Stimulated activated CD8-positive, alpha-beta memory T cell treated with anti-CD3 and anti-CD28 coated beads, Interleukin-4, amount 100 ng/mL, for 48 hours (primary cell): ENCODE measurements around the gene C11orf21.

Experiments
- DNase-seq: peaks from one replicate; pipeline ENCODE4 v3.0.0-alpha.2; 2020

C11orf21 gene

DNA sequence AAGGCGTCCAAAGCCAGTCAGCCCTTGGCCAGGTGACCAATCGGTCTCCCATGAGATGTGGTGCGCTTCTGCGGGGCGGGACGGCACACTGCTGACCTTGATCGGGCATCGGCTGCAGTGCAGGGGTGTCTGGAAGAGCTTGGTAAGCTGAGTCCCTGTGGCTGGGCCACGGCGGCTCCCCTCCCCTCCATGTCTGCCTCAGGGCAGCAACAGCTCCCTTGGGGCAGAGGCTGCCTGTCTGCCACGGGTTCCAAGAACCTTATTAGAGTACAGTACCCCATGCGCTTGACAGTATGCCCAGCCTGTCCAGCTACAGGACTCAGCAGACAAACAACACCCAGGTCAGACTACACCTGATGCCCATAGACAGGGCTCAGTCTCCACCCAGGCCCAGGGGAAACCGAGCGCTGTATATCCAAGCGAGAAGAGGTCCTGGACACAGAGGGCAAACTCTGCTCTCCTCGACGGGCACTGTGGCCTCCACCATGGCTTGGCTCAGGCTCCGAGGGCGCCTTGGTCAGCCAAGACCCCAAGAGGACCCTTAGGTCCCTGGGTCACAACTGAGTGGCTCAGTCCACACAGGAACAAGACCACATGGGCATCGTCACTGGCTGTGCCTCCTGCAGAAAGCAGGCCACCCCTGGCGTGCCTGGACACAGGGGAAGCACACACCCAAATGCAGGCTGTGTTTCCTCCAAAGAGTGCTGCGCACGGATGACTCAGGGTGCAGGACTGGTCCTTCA, 19.0 kb upstream of the C11orf21 start:
- DNase-seq: no peak

DNA sequence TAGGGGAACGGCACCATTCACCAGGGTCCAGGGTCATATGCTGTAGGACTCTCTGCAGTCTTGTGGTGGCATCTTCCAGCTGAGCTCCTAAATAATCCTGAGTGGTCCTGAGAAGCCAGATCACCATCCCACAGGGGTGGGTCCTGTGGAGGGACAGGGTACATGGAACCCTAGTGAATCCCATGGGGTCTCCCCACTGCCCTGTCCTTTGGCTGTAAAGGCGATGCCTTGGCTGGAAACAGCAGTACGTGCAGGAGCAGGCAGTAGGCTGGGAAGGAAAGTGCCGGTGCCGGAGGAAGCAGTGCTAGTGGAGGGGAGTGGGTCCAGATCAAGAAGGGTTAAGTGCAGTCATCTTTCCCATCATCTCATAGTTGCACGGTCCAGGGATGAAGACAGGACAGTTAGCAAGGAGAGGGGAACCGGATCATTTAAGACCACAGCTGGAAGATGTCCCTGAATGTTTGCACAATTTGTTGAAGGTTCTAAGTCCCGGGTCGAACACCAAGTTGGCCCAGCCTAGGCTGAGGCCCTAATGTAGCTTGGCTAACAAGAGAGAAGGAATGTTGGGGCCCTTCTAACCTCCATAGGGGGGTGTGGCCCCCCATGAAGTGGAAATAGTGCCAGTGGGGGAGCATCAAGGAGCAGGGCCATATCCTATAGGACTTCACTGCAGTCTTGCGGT, 18.2 kb upstream of the C11orf21 start:
- no peak for DNase-seq

DNA sequence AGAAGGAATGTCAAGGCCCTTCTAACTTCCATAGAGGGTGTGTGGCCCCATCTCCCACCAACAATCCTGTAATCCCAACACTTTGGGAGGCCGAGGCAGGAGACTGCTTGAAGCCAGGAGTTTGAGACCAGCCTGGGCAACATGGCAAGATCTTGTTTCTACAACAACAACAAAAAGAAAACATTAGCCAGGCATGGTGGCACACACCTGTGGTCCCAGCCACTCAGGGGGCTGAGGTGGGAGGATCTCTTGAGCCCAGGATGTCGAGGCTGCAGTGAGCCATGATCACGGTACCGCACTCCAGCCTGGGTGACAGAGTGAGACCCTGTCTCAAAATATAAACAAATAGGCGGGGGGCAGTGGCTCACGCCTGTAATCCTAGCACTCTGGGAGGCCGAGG, 17.0 kb upstream of the C11orf21 start:
- DNase-seq: no peak

DNA sequence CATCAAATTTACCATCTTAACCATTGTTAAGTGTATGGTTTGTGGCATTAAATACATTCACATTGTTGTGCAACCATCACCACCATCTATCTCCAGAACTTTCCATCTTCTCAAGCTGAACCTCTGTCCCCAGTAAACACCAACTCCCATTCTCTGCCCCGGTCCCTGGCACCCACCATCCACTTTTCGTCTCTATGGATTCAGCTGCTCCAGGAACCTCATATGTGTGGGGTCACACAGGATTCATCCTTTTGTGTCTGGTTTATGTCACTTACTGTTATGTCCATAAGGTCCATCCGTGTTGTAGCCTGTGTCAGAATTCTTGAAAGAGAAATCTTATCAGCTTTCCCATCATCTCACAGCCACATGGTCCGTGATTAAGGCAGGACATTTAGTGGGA, 16.4 kb upstream of the C11orf21 start:
- DNase-seq: no peak

DNA sequence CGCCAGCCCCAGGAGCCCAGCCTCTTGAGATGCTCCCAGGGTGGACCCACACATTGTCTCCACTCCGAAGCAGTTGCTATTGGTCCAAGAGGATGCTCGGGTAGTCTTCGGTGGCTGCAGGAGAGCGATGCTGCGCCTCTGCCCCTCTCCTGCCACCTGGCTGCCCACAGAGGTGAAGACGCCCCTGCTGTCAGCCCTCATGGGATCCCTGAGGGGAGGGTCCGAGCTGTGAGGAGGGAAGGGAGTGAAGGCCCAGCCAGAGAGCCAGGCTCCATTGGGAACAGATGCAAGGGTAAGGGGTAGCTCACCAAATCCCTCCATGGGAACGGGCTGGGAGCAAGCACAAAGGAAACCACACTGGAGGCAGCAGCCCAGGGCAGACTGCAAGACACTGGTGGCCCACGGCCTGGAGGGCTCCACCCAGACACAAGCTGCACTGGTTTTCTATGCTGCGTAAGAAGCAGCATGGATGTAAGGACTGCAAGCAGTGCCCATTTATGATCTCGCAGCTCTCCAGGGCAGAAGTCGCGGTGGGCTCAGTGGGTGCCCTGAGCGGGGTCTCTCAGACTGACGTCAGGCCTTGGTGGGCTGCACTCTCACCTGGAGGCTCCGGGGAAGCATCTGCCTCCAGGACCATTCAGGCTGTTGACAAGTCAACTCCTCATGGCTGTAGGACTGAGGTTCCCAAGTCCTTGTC, 15.8 kb upstream of the C11orf21 start:
- DNase-seq: no peak

DNA sequence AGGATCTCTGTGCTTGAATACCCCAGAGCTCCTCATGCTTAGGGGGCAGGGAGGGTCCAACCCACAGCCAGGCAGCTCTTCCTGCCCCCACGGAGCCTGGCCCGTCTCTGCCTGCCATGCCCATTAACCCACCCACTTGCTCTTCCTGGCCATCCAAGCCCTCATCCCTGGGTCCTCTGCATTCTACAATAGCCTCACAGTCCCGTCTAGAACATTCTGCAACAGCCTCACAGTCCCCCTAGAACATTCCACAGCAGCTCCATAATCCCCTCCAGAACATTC, 15.2 kb upstream of the C11orf21 start:
- no peak for DNase-seq

DNA sequence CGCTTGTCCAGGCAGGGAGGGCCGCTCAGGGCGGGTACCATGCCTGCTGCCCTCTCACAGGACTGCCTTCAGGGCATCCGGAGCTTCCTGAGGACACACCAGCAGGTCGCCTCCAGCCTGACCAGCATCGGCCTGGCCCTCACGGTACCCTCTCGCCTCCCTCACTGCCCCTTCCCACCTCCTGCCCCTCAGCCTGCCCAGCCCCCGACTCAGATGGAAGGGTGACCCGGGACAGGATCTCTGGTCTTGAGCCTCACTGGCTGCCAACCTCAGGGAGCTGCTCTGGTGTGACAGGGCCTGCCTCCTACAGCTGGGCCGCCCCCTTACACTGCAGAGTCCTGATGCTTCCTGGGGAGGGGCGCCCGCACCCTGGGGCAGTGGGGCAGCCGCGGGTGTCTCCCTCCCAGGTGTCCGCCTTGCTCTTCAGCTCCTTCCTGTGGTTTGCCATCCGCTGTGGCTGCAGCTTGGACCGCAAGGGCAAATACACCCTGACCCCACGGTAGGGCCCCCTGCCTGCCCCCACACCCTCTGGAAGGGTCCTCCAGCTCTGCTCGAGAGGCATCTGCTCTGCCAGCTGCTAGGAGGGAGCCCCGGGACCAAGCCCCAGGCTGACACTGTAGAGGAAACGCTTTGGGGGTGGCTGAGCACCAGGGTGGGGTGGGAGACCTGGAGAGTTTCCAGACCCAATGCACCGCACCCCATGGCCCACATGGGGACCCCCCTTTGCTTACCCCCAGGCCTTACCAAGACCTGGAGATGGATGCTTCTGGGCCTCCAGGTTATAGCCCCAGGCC, 14.6 kb upstream of the C11orf21 start:
- DNase-seq: no peak

DNA sequence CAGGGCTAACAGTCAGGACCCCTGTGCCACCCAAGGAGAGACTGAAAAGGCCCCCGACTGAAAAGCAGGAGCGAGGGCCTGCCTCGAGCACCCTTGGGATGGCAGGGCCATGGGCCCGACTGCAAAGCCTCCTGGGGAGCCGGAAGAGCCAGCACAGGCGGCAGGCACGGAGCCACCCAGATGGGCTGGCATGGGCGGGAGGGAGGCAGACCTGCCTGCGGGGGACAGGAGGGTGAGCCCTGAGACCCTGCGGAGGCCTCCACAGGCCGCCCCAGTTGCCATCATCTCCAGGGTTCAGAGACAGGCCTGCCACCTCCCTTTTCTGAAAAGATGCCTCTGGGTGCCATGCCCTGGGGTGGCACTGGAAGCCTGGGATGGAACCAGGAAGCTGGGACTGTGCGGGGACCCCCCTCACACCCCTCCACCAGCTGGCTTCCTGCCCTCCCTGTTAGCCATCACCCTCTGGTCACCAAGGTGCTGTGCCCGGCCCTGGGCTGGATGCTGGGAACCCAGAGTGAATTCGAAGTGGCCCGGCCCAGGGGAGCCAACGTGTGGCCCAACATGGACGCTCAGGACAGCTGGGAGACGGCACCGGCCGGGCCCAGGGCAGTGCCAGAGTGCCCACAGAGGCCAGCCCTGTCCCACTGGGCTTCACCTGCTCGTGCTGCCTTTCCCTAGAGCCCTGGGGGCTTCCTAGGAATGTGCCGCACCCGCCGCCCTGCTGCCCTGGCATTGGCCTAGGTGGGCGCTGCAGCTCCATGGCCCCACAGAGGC, 13.9 kb upstream of the C11orf21 start:
- no peak for DNase-seq

DNA sequence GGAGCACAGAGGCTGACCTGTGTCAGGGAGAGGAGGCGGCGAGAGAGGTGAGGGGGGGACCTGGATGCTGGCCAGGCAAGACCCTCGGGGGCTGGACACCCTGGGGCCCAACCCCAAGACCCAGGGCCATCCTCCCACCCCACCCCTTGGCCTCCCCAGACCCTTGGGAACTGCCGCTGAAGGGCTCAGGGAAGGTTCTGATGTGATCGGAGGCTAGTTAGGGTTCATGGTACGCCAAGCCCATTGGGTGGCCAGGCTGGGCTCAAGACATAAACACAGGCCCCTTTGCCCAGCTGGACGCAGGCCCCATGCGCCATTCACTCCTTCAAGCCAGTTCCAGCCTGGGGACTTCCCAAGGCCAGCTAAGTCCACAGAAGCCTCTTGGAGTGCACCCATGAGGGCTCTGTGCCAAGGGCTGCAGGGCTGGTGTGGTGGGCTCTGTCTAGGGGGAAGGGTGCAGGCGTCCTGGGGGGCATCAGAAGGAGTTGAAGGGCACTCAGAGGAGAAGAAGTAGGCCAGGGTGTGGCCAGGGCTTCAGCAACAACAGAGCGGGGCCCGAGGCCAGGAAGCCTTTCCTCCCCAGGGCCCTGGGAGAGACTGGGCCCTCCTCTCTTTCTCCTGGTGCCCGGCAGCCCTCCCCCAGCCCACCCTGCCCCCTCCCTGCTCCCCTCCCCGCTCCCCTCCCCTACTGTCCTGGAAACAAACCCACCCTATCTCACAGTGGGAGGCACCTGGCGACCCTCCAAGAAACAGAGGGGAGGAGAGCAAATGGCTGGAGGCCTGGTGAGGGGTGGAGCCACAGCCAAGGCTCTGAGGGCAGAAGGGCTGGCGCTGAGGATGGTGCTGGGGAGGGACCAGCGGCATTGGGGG, 13.0 kb upstream of the C11orf21 start:
- no peak for DNase-seq

DNA sequence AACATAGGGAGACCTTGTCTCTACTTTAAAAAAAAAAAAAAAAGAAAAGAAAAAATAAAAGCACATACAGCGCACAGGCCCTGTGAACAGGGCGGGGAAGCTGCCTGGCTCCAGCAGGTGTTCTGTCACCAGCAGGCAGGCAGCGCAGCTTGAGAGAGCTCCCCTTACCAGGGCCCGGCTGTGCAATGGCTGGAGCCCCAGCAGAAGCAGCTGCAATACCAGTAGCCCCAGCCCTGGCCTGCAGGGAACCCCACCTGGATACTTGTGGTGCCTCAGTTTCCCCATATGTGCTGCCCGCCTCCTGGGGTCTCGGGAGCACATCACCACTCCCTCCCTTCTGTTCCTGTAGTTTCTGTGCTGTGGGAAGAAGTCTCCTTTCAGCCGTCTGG, 12.4 kb upstream of the C11orf21 start:
- no peak for DNase-seq

DNA sequence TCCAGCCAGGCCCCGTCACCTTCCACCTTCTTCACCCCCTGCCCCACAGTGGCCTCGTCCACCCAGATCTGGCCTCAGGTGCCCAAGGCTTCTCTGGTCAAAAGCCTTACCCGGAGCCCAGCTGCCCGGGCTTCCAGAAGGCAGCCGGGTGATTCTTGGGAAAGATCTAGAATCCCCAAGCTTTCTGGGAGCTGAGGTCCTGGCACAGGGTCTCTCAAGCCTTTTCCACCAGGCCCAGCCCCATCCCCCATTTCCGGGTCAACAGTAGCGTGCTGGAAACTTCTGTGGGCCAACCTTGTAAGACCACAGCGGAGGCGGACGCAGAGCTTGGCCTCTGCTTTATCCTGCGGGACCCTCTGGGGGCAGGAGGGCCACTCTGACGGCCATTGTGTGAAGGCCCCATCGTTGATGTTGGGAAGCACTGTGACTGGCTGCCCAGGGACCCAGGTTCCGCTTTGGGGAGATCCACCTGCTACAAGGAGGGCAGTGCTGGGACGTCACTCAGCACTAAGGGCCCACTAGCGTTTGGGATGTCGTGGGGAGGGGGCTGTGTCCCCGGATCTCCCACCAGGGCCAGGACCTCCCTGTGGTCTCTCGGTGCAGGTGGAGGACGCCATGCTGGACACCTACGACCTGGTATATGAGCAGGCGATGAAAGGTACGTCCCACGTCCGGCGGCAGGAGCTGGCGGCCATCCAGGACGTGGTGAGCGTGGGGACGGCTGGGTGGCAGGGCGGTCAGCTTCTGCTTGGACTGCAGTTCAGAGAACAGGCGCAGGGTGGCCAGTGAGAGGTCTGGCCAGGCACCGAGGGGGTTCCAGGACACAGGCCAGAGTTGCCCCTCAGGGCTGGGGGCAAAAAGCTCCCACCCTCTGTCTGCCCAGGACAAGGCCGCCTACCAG, 11.6 kb upstream of the C11orf21 start:
- DNase-seq: no peak

DNA sequence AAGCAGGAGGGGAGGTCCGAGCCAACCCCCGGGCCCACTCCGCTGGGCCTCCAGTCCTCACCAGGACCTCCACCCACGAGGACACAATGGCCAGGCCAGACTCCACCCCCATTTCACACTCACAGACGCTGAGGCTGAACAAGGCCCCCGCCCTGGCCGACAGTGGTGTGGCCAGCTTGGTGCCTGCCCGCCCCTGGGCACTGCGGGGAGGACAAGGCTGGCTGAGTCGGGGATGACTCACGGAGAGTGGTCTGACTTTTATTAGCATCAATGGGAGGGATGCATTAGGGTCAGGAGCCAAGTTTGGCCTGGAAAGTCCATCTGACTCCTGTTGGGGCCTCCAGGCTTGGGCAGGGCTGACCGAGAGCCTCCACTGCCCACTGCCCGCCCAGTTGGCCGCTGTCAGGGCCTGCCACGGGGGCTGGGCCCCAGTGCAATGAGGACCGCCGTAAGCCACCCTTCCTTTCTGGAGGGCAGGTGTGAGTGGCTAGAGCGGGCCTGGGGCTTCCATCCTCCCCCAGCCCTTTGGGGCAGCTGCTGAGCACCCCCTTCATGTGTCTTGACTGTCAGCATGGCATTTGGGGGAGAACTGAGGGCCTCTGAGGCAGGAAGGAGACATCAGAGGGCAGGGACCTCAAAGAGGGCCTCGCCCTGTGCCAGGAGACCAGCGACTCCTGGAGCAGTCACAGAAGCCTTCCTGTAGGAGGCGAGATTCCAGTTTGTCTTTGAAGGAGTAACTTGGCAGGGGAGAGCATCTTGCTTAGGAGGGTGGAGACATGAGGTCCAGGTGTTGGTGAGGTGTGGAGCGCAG, 10.7 kb upstream of the C11orf21 start:
- DNase-seq: no peak

DNA sequence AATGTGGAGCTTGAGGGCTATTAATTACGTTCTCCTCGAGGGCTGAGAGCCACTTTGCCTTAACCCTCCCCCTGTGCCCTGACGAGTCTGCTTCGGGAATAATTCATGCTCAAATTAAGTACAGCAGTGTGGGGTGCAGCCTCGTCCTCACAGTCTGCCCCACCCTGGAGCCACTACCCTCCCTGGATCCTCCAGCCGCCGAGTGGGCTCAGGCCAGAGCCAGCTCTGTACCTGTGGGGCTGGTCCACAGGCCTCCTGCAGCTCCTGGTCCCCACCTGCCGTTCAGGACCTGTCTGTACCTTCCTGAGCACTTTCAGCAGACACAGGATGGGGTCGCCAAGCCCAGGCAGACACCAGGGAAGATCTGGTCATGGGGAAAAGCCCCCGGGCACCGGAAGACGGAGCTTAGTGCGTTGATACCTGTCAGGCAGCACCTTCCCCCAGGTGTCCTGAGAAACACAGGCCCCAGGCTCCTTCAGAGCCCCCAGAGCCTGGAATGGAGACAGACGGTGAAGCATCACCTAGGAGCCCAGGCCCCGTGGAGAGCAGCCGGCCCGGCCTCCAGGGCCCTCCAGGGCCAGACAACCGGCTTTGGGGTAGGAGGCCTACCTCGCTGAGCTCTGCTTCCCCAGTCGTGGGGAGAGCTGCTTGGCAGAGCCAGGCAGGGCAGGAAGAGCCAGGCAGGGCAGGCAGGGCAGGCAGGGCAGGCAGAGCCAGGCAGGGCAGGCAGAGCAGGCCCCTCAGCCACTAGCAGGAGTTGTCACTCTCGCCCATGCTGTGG, 9.8 kb upstream of the C11orf21 start:
- no peak for DNase-seq

DNA sequence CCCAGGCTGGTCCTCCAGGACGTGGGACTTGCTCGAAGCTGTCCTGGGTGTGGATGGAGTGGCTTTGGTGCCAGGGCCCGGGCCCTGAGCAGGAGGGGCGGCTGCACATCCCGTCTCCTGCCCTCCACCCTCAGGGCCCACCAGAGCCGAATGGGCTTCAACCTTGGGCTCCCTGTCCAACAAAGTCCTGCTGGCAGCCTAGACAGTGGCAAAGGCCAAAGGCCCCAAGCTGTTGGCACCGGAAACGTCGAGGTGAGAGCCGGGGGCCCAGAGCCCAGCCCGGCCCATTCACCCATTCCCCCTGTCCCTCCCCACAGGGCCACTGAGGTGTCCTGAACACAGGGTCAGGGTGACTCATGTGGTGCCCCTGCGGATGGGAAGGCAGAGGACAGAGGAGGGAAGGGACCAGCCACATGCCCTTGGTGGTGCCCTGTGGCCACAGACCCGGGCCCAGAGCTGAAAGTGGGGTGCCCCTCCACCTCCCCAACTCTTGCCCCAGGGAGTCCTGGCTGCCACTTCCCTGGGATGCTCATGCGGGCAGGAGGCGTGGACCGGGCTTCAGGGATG, 9.2 kb upstream of the C11orf21 start:
- DNase-seq: no peak

DNA sequence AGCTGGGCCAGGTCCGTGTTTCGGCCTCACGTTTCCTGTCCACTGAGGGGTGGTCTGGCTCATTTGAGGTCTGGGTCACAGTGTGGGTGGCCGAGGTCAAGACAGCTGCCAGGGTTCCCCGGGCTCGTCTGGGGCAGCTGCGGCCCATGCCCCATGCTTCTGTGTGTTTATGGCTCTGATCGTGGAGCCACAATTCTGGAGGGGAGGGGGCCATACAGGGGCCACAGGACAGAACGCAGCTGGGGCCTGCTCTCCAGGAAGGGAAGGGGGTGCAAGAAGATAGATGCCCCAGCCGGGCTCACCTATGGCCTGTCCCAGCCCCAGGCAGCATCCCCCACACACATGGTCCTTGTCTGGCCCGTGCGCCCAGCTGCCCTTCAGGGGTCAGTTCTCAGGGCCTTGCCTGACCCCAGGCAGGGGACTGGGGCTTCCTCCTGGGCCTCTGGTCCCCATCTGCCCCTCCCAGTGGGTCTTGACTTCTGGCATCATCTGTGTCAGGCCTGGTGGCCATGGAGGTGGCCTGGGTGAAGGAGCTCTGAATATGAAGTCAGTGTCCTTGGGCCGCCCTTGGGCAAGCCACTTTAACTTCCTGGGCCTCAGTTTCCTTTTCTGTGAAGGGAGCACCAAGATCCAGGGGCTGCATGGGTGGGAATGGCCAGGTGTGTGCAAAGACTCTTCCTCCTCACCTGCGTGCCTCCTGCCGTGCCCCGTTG, 8.5 kb upstream of the C11orf21 start:
- no peak for DNase-seq

DNA sequence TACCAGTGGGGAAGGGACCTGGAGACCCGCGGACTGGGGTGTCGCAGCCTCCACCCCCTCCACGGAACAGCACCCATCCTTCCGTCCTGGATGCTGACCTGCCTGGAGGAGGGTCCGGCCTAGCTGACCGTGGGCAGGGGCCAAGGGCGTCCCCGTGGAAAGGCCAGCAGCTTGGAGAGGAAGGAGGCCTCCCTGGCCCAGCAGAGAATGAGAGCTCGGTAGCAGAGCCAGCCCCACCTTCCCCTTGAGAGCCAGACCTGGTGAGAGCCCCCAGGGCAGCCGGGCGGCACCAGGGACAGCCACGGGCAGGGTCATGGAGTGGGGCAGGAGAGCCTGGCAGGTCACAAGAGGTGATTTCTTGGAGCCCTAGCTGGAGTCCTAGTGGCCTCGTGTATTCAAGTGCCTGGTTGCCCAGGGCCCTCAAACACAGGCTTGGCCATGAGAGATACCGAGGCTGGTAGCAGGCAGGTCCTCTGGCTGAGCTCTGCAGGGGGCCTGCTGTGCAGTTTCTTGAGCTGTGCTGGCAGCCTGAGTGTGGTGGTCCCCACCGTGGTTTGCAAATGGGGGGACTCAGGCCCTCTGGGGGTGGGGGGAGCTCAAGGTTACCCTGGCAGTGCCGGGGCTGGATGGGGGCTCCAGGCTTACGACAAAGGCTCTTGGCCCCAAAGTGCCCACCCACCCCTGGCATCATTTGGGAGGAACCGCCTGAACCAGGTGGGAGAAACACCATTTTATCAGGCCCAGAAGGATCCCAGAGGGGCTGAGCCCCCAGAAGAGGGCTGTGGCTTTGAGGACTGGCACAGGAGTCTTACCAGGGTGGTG, 7.7 kb upstream of the C11orf21 start:
- DNase-seq: no peak

DNA sequence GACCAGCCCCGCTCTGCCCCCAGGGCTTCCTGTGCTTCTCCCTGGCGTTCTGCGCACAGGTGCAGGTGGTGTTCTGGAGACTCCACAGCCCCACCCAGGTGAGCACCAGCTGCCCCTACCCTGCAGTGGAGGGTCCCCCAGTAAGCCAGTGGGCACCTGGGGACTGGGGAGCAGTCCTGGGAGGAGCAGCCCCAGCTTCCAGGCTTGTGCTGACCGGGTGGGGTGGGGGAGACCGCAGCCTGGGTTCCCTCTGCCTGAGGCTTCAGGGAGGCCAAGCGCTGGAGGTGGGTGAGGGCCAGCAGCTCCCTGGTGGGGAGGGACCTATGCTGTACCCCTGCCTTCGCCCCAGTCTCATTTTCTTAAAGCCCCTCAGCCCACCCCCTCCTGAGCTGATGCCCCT, 7.0 kb upstream of the C11orf21 start:
- DNase-seq: no peak
